NCI-H446 (cell line): ENCODE results near the gene F9.

Experiments
- DNase-seq, 2 experiments: peaks; one replicate each; lab custom pipeline; 2025; lab: John Stamatoyannopoulos, UW

The F9 gene

GRCh38 chrX:139600105-139600504, 69.6 kb downstream of the F9 start:
- DNase-seq = no peak
